Omental fat pad (tissue), 4 donors: ENCODE results near the gene VSIG10L2. TPM values are rescaled to one million over a fixed set of nuclear protein-coding genes. Genes with fewer than 3 reads are reported as not detected.

Experiments
- ATAC-seq: fragments of 150-250 bp; one replicate; pipeline ENCODE4 v1.9.1; 2016; ENCODE audit warnings: mild to moderate bottlenecking, moderate library complexity; ENCODE audit not compliant: low FRiP score
- DNase-seq: peaks from one replicate; pipeline ENCODE4 v3.0.0-alpha.2; 2019; ENCODE audit warnings: low spot score
- total RNA-seq, 4 donors: library from RNA; depleted of rRNA; stranded (reverse); fragments of >200 nt; gene quantifications; one replicate each; pipeline ENCODE4 v1.1.0, GENCODE V29; 2016
- TF ChIP-seq, protein P1 (sequence below), 3 donors: fragments of 450-650 bp; IDR thresholded peaks; one replicate each; pipeline ENCODE4 v1.5.1; 2016 to 2017; ENCODE audit warnings: antibody characterized with exemption in 3 of 3, mild to moderate bottlenecking in 3 of 3, moderate library complexity in 2 of 3

Gene VSIG10L2
- total RNA-seq, 4 donors from 2014 or later: 0.32 TPM; not detected in 3

DNA sequence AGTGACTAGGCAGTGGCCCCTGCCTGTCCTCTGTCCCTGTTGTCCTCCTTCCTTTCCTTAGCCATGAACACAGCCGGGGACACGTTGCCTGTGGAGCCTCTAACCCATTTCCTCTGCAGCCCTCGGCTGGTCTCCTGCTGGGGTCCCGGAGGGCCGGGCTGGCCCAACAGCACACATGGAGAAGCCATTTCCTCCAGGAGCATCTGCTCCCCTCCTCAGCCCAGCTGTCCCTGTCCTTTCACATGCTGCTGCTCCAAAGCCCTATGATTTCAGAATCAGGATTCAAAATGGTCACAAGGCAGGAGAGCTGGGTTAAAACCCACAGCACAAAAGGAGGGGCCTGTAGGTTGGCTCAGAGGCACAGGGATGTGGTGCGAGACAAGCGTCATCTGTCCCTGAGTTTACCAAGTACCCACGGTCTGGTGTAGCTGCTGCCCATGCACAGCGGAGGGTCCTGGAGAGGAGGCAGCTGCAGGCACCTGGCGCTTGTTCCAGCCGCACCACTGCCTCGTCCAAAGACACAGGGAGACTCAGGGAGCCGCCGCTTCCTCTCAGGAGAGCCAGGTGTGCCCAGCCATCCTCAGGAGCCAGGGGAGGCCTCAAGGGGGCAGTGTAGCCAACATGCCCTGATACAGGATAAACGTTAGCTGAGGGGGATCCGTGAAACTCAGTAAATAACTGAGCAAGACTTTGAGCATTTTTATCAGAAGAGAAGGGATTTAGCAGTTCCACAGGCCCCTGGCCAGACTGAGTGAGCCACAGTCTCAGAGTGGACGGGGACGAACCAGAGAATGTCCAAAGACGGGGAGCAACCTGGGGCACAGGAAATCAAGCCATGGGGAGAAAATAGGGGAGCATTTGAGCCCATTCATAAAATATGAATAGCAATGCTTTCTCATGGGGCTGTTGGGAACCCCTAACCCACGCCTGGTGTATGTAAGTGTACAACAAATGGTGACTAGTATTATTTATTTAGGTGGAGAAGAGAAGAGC is 3.9 kb upstream of the VSIG10L2 start:
- TF ChIP-seq, protein P1, sequence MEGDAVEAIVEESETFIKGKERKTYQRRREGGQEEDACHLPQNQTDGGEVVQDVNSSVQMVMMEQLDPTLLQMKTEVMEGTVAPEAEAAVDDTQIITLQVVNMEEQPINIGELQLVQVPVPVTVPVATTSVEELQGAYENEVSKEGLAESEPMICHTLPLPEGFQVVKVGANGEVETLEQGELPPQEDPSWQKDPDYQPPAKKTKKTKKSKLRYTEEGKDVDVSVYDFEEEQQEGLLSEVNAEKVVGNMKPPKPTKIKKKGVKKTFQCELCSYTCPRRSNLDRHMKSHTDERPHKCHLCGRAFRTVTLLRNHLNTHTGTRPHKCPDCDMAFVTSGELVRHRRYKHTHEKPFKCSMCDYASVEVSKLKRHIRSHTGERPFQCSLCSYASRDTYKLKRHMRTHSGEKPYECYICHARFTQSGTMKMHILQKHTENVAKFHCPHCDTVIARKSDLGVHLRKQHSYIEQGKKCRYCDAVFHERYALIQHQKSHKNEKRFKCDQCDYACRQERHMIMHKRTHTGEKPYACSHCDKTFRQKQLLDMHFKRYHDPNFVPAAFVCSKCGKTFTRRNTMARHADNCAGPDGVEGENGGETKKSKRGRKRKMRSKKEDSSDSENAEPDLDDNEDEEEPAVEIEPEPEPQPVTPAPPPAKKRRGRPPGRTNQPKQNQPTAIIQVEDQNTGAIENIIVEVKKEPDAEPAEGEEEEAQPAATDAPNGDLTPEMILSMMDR (IDR thresholded peaks at IDR 0.05): no peak
- no peak for ATAC-seq
- no peak for DNase-seq

DNA sequence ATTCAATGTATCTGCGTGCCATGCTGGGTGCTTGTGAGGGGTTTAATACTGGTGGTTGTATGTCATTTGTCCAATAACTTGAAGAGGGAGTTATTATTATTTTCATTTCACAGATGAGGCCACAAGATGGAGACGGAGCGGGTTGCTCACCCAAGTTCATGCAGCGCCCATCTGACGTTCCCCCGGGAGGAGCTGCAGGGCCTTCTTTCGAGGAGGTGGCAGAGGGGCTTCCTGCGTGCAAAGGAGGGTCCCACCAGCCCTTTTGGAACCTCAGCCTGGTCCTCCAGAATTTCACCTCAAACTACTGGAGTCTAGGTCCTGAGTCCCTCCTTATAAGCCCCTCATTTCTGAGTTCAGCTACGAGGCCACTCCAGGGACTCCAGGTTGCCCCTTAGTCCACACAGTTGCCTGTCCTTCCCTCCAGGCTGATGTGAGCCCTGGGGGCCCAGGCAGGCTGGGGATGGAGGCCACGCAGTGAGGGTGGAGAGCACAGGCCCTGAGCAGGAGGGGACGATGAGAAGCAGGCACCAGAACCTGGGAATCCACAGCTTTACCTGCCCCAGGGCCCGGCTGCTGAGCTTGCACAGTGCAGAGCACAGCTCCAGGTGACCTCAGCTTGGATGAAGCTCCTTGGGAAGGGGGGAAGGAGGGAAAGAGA is 2.9 kb upstream of the VSIG10L2 start:
- DNase-seq: no peak
- ATAC-seq: no peak
- TF ChIP-seq, protein P1 (IDR thresholded peaks at IDR 0.05): no peak

DNA sequence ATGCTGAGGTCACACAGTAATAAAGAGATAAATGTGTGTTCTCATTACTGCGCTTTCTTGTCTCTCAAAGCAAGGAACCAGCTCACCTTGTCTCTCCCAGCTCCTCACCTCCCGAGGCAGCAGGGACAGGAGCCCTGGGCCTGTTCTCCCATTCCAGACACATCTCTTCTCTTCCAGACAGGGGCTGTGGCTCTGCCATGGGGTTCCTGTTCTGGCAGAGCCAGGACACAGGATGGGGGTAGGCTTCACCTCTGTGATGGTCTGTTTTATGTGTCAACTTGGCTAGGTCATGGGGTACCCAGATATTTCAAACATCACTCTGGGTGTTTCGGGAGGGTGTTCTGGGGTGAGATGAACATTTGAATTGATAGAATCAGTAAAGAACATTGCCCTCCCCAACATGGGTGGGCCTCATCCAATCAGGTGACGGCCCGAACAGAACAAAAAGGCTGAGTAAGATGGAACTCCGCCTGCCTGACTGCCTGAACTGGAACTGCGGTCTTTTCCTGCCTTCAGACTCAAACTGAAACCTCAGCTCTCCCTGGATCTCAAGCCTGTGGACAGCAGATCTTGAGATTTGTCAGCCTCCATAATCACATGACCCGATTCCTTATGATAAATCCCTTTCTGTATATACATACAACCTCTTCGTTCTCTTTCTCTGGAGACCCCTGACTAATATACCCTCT is 2.0 kb upstream of the VSIG10L2 start:
- ATAC-seq: no peak
- no peak for DNase-seq
- TF ChIP-seq, protein P1 (IDR thresholded peaks at IDR 0.05): no peak

DNA sequence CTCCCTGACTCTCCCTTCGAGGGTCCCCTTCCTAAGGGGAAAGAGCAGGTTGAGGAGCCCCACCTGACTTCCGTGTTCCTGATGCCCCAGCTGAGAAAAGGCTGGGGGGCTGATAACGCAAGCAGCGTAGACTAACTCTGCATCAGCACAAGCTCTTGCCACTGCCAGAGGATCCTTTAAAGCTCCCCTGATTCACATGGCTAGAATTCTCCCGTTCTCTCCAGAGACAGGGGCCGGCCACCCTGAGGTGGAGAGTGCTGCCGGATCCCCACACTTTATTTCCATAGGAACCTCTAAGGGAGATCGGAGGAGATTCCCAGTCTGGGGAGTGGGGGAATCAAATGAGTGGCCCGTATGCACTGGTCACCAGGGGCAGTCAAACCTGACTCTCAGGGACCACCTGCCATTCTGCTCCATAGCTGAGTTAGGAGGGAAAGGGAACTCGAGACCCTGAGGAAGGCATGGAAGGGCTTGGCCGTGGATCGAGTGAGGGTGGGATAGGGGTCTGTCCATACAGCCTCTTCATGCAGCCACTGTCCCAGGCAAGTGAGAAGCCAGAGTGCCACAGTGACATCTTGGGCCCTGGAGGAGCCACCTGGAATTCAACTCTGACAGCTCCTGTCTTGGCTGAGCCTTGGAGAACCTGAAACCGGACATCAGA is 1.4 kb upstream of the VSIG10L2 start:
- TF ChIP-seq, protein P1 (IDR thresholded peaks at IDR 0.05): no peak
- DNase-seq (no peak), ATAC-seq (no peak)

DNA sequence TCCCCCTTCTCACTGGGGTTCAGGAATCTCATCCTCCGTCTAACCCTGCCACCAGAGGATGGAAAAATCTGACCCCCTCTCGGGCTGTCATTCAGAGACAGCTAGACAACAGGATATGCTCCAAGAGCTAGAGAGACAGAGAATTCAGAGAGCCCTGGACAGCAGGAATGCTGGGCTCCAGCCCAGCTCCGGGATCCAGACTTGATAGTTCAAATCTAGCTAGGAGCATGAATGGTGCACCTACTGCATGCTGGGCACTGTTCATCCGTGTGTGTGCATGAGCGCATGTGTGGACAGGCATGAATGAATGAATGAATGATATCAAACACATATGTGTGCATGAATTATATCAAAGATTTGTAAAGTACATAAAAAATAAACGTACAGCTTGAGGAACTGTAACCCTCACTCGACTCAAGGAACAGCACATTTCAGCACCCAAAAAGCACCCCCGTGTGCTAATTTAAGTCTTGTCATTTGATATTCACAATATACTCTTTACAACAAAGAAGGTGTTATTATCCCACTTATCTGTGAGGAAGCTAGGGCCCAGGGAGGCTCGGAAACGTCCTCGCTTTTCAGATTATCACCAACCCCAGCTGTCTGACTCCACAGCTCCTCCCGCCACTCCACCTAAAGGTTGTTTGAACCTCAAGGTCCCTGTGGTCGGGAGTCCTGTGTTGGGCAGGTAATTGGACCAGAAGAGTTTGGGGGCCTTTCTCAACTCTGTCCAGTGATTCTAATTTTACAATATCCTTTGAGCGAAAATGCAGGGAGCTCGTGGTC is 640 bp upstream of the VSIG10L2 start:
- TF ChIP-seq, protein P1 (IDR thresholded peaks at IDR 0.05): no peak
- ATAC-seq: no peak
- DNase-seq: no peak
